HepG2 (cell line): ENCODE measurements around the gene KCNIP3. TPM values are rescaled to one million over a fixed set of nuclear protein-coding genes. Genes with fewer than 3 reads are reported as not detected.

ENCODE experiments used
- ATAC-seq: fragments of 200-7000 bp; cut with Tn5 transposase; 3 replicates; pipeline ENCODE4 v1.9.1; 2020; ENCODE audit warnings: mild to moderate bottlenecking, moderate library complexity
- BruUV-seq: library from RNA; stranded (reverse); fragments of 400-500 nt; replicated peaks from 2 replicates; lab custom pipeline; 2021; lab: Mats Ljungman, UMichigan
- CTCF ChIA-PET: fragments of 300-600 bp; formaldehyde crosslinking; extraction: SDS; loops from one replicate; lab custom pipeline; 2021; ENCODE audit warnings: low total read pairs, inconsistent platforms, low intra/inter-chr PET ratio; lab: Yijun Ruan, JAX
- POLR2A ChIA-PET: fragments of 350-600 bp; sonication (Branson Sonifier 250); formaldehyde crosslinking; loops from one replicate; lab custom pipeline; 2020; ENCODE audit warnings: antibody characterized with exemption, inconsistent platforms; lab: Yijun Ruan, JAX
- DNase-seq: peaks from one replicate; pipeline ENCODE4 v3.0.0-alpha.2; 2015; ENCODE audit warnings: low spot score
- FAIRE-seq: peaks from 3 replicates; lab custom pipeline; 2011; peaks lifted over from hg19 to GRCh38; lab: Jason Lieb, UNC
- H2AFZ ChIP-seq: one replicate; pipeline ENCODE4 v1.6.1; 2011; ENCODE audit warnings: low read length, inconsistent platforms
- H3K27ac ChIP-seq: fragments of 300-600 bp; 3 replicates; pipeline ENCODE4 v1.8.0; 2011; ENCODE audit warnings: mixed run types, mild to moderate bottlenecking, mixed read lengths, low read length, inconsistent platforms; ENCODE audit not compliant: insufficient read depth; ENCODE audit errors: extremely low read length
- H3K27me3 ChIP-seq, 2 experiments: fragments of 200-600 bp in 1 of 2; 2 replicates in 1 of 2; 3 replicates in 1 of 2; pipeline versions ENCODE4 v1.6.0 to v1.8.0; 2011; ENCODE audit warnings: low read length in 2 of 2, mild to moderate bottlenecking in 2 of 2, moderate library complexity in 2 of 2, inconsistent platforms in 1 of 2; ENCODE audit not compliant: insufficient read depth in 2 of 2, control insufficient read depth in 1 of 2
- H3K36me3 ChIP-seq, 2 experiments: fragments of 200-600 bp in 1 of 2; replicated peaks in 1 of 2; 2 replicates in 1 of 2; 3 replicates in 1 of 2; pipeline versions ENCODE4 v1.5.1 to v1.8.0; 2011; ENCODE audit warnings: low read length in 2 of 2, inconsistent platforms in 1 of 2; ENCODE audit not compliant: insufficient read depth in 2 of 2, control insufficient read depth in 1 of 2
- H3K4me1 ChIP-seq: 2 replicates; pipeline ENCODE4 v1.5.1; 2012; ENCODE audit warnings: low read length, inconsistent platforms; ENCODE audit not compliant: insufficient read depth
- H3K4me2 ChIP-seq: 2 replicates; pipeline ENCODE4 v1.6.0; 2011; ENCODE audit warnings: low read depth, low read length, inconsistent platforms
- H3K4me3 ChIP-seq, 3 experiments: fragments of 200-600 bp in 1 of 3; sonication (generic), shearing (Covaris generic) in 1 of 3; replicated peaks in 1 of 3; 2 replicates each; pipeline ENCODE4 v1.5.1; 2011 to 2016; ENCODE audit warnings: low read length in 3 of 3, inconsistent platforms in 2 of 3, low read depth in 2 of 3, mild to moderate bottlenecking in 2 of 3, control low read depth in 1 of 3, mixed read lengths in 1 of 3; ENCODE audit not compliant: insufficient read depth in 1 of 3
- H3K79me2 ChIP-seq: one replicate; pipeline ENCODE4 v1.6.1; 2011; ENCODE audit warnings: low read length, inconsistent platforms; ENCODE audit not compliant: insufficient read depth
- H3K9ac ChIP-seq: 2 replicates; pipeline ENCODE4 v1.6.0; 2011; ENCODE audit warnings: mild to moderate bottlenecking, low read depth, low read length, inconsistent platforms; ENCODE audit not compliant: insufficient read depth
- H3K9me3 ChIP-seq: 2 replicates; pipeline ENCODE4 v1.5.1; 2012; ENCODE audit warnings: mild to moderate bottlenecking, low read length
- H4K20me1 ChIP-seq: 2 replicates; pipeline ENCODE4 v1.6.0; 2011; ENCODE audit warnings: inconsistent platforms, mild to moderate bottlenecking, low read length, moderate library complexity; ENCODE audit not compliant: insufficient read depth
- ATF7-NPFF ChIP-seq: sonication (generic); formaldehyde crosslinking; IDR thresholded peaks from 2 replicates; pipeline ENCODE4 v1.8.1; 2023; ENCODE audit warnings: mild to moderate bottlenecking, low read depth, missing genetic modification reagents, moderate library complexity
- DZIP1 ChIP-seq: sonication (generic); formaldehyde crosslinking; IDR thresholded peaks from 2 replicates; pipeline ENCODE4 v1.5.0; 2020; ENCODE audit warnings: mild to moderate bottlenecking, missing genetic modification reagents
- HINFP ChIP-seq: sonication (generic); formaldehyde crosslinking; IDR thresholded peaks from 2 replicates; pipeline ENCODE4 v1.4.0; 2020; ENCODE audit warnings: low read depth, mild to moderate bottlenecking, missing genetic modification reagents
- HOXA7 ChIP-seq: sonication (generic); formaldehyde crosslinking; IDR thresholded peaks from 2 replicates; pipeline ENCODE4 v1.8.1; 2022; ENCODE audit warnings: mild to moderate bottlenecking, missing genetic modification reagents, moderate library complexity
- NFKB2 ChIP-seq: sonication (generic); formaldehyde crosslinking; IDR thresholded peaks from 2 replicates; pipeline ENCODE4 v1.4.0; 2020; ENCODE audit warnings: missing genetic modification reagents, borderline replicate concordance
- PHF5A ChIP-seq: IDR thresholded peaks from one replicate; pipeline ENCODE4 v1.6.1; 2018; ENCODE audit warnings: low read depth, missing genetic modification reagents; ENCODE audit not compliant: unreplicated experiment
- RBAK ChIP-seq: sonication (generic); formaldehyde crosslinking; IDR thresholded peaks from 2 replicates; pipeline ENCODE4 v1.5.1; 2020; ENCODE audit warnings: mild to moderate bottlenecking, missing genetic modification reagents
- SRY ChIP-seq: sonication (generic); formaldehyde crosslinking; IDR thresholded peaks from 2 replicates; pipeline ENCODE4 v1.8.0; 2022; ENCODE audit warnings: mild to moderate bottlenecking, missing genetic modification reagents
- SUZ12 ChIP-seq: fragments of 150-350 bp; IDR thresholded peaks from 2 replicates; pipeline ENCODE4 v1.6.1; 2014; ENCODE audit warnings: low read depth, low read length
- TEAD3 ChIP-seq: optimal IDR thresholded peaks from 2 replicates; pipeline ENCODE3; 2016; ENCODE audit warnings: borderline replicate concordance
- ZBTB1 ChIP-seq: sonication (generic); formaldehyde crosslinking; IDR thresholded peaks from 2 replicates; pipeline ENCODE4 v1.4.0; 2020; ENCODE audit warnings: missing genetic modification reagents, borderline replicate concordance
- ZNF788 ChIP-seq: sonication (generic); formaldehyde crosslinking; IDR thresholded peaks from 2 replicates; pipeline ENCODE4 v1.5.0; 2020; ENCODE audit warnings: mild to moderate bottlenecking, missing genetic modification reagents, borderline replicate concordance
- WGBS: methylation state at CpG from one replicate; pipeline ENCODE4 v1.1.6; 2017; ENCODE audit warnings: low lambda C conversion rate; 5-methylcytosine and 5-hydroxymethylcytosine counted together
- in situ Hi-C: cut with HindIII; loops from 2 replicates; pipeline ENCODE4 v1.10.0; 2017; ENCODE audit warnings: low pct_unique_long_range_greater_than_20kb; ENCODE audit not compliant: extremely low pct_ligation_motif_present
- intact Hi-C: fragments of 100-400 bp; cut with micrococcal nuclease; formaldehyde crosslinking; loops from one replicate; pipeline ENCODE4 v1.10.0; 2022; ENCODE audit not compliant: unreplicated experiment
- polyA plus RNA-seq, 8 experiments: library from polyadenylated mRNA; depleted of rRNA in 3 of 8; stranded (reverse) in 7 of 8; unstranded in 1 of 8; fragments of >200 nt; fragmentation: Illumina TruSeq in 4 of 8; extraction: Trizol in 4 of 8; gene quantifications; 2 replicates each; pipeline versions ENCODE4 v1.2.1 to v1.2.3, GENCODE V29; 2011 to 2016; ENCODE audit warnings: low read depth in 4 of 8, missing spikeins in 1 of 8, mixed read lengths in 1 of 8; ENCODE audit not compliant: insufficient read depth in 1 of 8
- total RNA-seq, 5 experiments: library from RNA; depleted of rRNA; stranded (reverse); fragments of >200 nt; fragmentation: Illumina TruSeq; extraction: Trizol; gene quantifications; 2 replicates each; pipeline ENCODE4 v1.2.3, GENCODE V29; 2016; ENCODE audit warnings: low read depth in 1 of 5
- TF ChIP-seq, protein P1 (sequence below), 2 experiments: fragments of 450-650 bp in 1 of 2; sonication (generic) in 1 of 2; formaldehyde crosslinking; IDR thresholded peaks; 2 replicates each; pipeline versions ENCODE4 v1.5.0 to v1.8.0; 2020 to 2022; ENCODE audit warnings: mild to moderate bottlenecking in 1 of 2, missing genetic modification reagents in 1 of 2
- TF ChIP-seq, protein P2 (sequence below): sonication (generic); formaldehyde crosslinking; IDR thresholded peaks from 2 replicates; pipeline ENCODE4 v1.4.0; 2020; ENCODE audit warnings: missing genetic modification reagents, mild to moderate bottlenecking, borderline replicate concordance

KCNIP3 gene
- total and polyA plus RNA-seq, 2 of the 13 experiments (the other 11 are each of a cell fraction or from before 2014, with no cell fraction given) = not detected

DNA sequence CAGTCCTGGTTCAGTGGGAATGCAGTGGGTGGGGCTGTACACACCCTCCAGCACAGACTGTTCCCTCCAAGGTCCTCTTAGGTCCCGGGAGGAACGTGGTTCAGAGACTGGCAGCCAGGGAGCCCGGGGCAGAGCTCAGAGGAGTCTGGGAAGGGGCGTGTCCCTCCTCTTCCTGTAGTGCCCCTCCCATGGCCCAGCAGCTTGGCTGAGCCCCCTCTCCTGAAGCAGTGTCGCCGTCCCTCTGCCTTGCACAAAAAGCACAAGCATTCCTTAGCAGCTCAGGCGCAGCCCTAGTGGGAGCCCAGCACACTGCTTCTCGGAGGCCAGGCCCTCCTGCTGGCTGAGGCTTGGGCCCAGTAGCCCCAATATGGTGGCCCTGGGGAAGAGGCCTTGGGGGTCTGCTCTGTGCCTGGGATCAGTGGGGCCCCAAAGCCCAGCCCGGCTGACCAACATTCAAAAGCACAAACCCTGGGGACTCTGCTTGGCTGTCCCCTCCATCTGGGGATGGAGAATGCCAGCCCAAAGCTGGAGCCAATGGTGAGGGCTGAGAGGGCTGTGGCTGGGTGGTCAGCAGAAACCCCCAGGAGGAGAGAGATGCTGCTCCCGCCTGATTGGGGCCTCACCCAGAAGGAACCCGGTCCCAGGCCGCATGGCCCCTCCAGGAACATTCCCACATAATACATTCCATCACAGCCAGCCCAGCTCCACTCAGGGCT lies 87.9 kb downstream of the KCNIP3 start:
- H3K4me3 ChIP-seq = peak overlapping the region in 1 of 3 experiments; percentile 52; a peak in 1 of 6 replicates
- no peak overlapping the region for H2AFZ ChIP-seq
- no peaks in the 10 kb centered on the region for H3K9me3 ChIP-seq
- H3K4me1 ChIP-seq = peaks cover 40% of the 10 kb centered on the region
- DNase-seq (no peak), ATAC-seq (peak; percentile 61), FAIRE-seq (no peak)
- WGBS = 28% methylated on average over 7 of the region's 12 CpGs
- no peak overlapping the region for H3K9ac ChIP-seq
- intact Hi-C loops = no loop called here
- H3K27me3 ChIP-seq = 0 out of 5 replicates have a peak, but pooled peaks cover 0 to 5% of the 10 kb centered on the region in 2 experiments
- BruUV-seq = no TSS peak
- H3K79me2 ChIP-seq = no peaks in the 10 kb centered on the region
- in situ Hi-C loops = no loop called here
- H3K36me3 ChIP-seq = no peaks in the 10 kb centered on the region
- POLR2A ChIA-PET = interaction anchor here (1.8 kb wide), 1 partner anchor 18 kb away, joined by 6 read pairs; the partner anchor contains the start of gene FAHD2A
- CTCF ChIA-PET = no interaction called here
- no peaks in the 10 kb centered on the region for H4K20me1 ChIP-seq
- peak overlapping the region; percentile 63 for H3K4me2 ChIP-seq
- no peak overlapping the region for H3K27ac ChIP-seq
- TF ChIP-seq, protein P1, sequence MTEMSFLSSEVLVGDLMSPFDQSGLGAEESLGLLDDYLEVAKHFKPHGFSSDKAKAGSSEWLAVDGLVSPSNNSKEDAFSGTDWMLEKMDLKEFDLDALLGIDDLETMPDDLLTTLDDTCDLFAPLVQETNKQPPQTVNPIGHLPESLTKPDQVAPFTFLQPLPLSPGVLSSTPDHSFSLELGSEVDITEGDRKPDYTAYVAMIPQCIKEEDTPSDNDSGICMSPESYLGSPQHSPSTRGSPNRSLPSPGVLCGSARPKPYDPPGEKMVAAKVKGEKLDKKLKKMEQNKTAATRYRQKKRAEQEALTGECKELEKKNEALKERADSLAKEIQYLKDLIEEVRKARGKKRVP (CRISPR knock-in tag; IDR thresholded peaks at IDR 0.05) = no peak
- TF ChIP-seq HINFP (CRISPR knock-in tag) = peak; percentile 64; the same call in 1 of the 2 replicates
- peak; percentile 41; the same call in 1 of the 2 replicates for TF ChIP-seq DZIP1 (CRISPR knock-in tag)
- 0 out of 2 replicates have a peak, but pooled peaks have one; percentile 36 for TF ChIP-seq SRY (CRISPR knock-in tag)
- TF ChIP-seq ZNF788 (CRISPR knock-in tag) = no peak
- TF ChIP-seq ATF7-NPFF (CRISPR knock-in tag) = no peak
- no peak for TF ChIP-seq TEAD3 (CRISPR knock-in tag)
- TF ChIP-seq ZBTB1 (CRISPR knock-in tag) = no peak
- TF ChIP-seq HOXA7 (CRISPR knock-in tag) = no peak
- no peak for TF ChIP-seq PHF5A
- TF ChIP-seq NFKB2 (CRISPR knock-in tag) = 0 out of 2 replicates have a peak, but pooled peaks have one; percentile 7
- no peak for TF ChIP-seq RBAK (CRISPR knock-in tag)
- TF ChIP-seq, protein P2, sequence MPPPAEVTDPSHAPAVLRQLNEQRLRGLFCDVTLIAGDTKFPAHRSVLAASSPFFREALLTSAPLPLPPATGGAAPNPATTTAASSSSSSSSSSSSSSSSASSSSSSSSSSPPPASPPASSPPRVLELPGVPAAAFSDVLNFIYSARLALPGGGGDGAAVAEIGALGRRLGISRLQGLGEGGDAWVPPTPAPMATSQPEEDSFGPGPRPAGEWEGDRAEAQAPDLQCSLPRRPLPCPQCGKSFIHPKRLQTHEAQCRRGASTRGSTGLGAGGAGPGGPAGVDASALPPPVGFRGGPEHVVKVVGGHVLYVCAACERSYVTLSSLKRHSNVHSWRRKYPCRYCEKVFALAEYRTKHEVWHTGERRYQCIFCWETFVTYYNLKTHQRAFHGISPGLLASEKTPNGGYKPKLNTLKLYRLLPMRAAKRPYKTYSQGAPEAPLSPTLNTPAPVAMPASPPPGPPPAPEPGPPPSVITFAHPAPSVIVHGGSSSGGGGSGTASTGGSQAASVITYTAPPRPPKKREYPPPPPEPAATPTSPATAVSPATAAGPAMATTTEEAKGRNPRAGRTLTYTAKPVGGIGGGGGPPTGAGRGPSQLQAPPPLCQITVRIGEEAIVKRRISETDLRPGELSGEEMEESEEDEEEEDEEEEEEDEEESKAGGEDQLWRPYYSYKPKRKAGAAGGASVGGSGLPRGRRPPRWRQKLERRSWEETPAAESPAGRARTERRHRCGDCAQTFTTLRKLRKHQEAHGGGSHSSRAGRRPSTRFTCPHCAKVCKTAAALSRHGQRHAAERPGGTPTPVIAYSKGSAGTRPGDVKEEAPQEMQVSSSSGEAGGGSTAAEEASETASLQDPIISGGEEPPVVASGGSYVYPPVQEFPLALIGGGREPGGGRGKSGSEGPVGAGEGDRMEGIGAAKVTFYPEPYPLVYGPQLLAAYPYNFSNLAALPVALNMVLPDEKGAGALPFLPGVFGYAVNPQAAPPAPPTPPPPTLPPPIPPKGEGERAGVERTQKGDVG (CRISPR knock-in tag) = 0 out of 2 replicates have a peak, but pooled peaks have one; percentile 31
- no peak for TF ChIP-seq SUZ12
